Calu3 (cell line): ENCODE measurements around the gene ZNF804A. TPM values are rescaled to one million over a fixed set of nuclear protein-coding genes. Genes with fewer than 3 reads are reported as not detected.

Experiments
- BruUV-seq: library from RNA; stranded (reverse); fragments of 400-500 nt; replicated peaks from 2 replicates; lab custom pipeline; 2021; lab: Mats Ljungman, UMichigan
- CTCF ChIA-PET: fragments of 300-600 bp; sonication (Branson Sonifier 250); formaldehyde crosslinking; loops from one replicate; lab custom pipeline; 2022; ENCODE audit warnings: antibody characterized with exemption; lab: Charles Lee
- DNase-seq: peaks from one replicate; pipeline ENCODE4 v3.0.0; 2022
- H3K27ac Mint-ChIP-seq: one replicate; pipeline ENCODE4 v1.8.0; 2022; ENCODE audit warnings: mixed read lengths; ENCODE audit not compliant: unreplicated experiment
- H3K27me3 Mint-ChIP-seq: one replicate; pipeline ENCODE4 v1.8.0; 2022; ENCODE audit warnings: mixed read lengths; ENCODE audit not compliant: unreplicated experiment
- H3K36me3 Mint-ChIP-seq: one replicate; pipeline ENCODE4 v1.8.0; 2022; ENCODE audit warnings: mild to moderate bottlenecking, moderate library complexity, mixed read lengths; ENCODE audit not compliant: insufficient read depth, unreplicated experiment
- H3K4me1 Mint-ChIP-seq: one replicate; pipeline ENCODE4 v1.8.0; 2022; ENCODE audit warnings: mild to moderate bottlenecking, low read depth, mixed read lengths; ENCODE audit not compliant: unreplicated experiment
- H3K4me3 Mint-ChIP-seq: one replicate; pipeline ENCODE4 v1.8.0; 2022; ENCODE audit warnings: mild to moderate bottlenecking, low read depth, moderate library complexity, mixed read lengths; ENCODE audit not compliant: unreplicated experiment
- H3K9me3 Mint-ChIP-seq: one replicate; pipeline ENCODE4 v1.8.0; 2022; ENCODE audit warnings: low read depth, mixed read lengths; ENCODE audit not compliant: unreplicated experiment
- CTCF ChIP-seq: fragments of 200-600 bp; IDR thresholded peaks from one replicate; pipeline ENCODE4 v1.8.0; 2022; ENCODE audit warnings: antibody characterized with exemption; ENCODE audit not compliant: unreplicated experiment
- intact Hi-C: fragments of 100-400 bp; cut with micrococcal nuclease; formaldehyde crosslinking; loops from one replicate; pipeline ENCODE4 v1.10.0; 2022; ENCODE audit not compliant: unreplicated experiment
- total RNA-seq: library from RNA; stranded (reverse); gene quantifications from 2 replicates; pipeline ENCODE4 v1.2.3, GENCODE V29; 2022

ZNF804A gene
- total RNA-seq, 1 experiment from 2014 or later = 0.09 TPM

DNA sequence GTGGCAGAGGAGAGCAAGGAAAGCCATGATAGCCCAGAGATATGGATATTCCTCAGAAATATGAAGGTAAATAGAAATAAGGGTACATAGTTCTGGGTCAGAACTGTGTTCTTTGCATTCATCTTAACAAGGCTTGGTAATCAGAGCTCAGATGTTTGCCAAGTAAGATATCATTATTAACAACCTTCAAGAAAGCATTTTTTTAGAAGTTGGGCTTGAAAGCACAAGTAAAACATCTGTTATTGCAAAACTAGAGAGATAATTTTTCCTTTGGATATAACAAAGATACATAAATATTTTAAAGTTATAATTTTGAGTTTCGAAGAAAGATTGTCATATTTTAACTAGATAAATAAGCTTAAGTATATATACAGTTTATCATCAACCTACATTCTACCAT lies 171.4 kb downstream of the ZNF804A start:
- DNase-seq = no peak
- intact Hi-C loops = no loop called here
- H3K4me1 Mint-ChIP-seq = no peaks in the 10 kb centered on the region
- H3K9me3 Mint-ChIP-seq = no peaks in the 10 kb centered on the region
- H3K36me3 Mint-ChIP-seq = no peaks in the 10 kb centered on the region
- CTCF ChIA-PET = no interaction called here
- BruUV-seq = no TSS peak
- no peaks in the 10 kb centered on the region for H3K27me3 Mint-ChIP-seq
- H3K4me3 Mint-ChIP-seq = no peak overlapping the region
- no peak for TF ChIP-seq CTCF
- no peak overlapping the region for H3K27ac Mint-ChIP-seq

DNA sequence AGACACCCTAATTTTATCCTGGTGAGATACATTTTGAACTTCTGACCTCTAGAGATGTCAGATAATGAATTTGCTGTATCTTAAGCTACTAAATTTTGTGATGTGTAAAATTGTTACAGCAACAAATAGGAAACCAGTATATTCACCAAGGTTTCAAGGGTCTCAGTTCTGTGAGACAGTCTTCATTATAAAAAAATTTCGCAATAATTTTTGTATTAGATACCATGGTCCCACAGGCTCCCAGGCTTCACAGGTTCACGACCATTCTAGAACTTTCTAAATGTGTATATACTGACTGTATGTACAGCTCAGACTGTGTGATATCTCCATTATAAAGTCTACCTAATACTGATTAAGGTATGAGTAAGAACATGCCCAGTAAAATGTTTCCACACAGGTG lies 181.4 kb downstream of the ZNF804A start:
- no TSS peak for BruUV-seq
- H3K27ac Mint-ChIP-seq = no peak overlapping the region
- CTCF ChIA-PET = no interaction called here
- H3K4me3 Mint-ChIP-seq = no peak overlapping the region
- intact Hi-C loops = no loop called here
- no peak for DNase-seq
- no peak for TF ChIP-seq CTCF
- H3K36me3 Mint-ChIP-seq = no peaks in the 10 kb centered on the region
- no peaks in the 10 kb centered on the region for H3K4me1 Mint-ChIP-seq
- no peaks in the 10 kb centered on the region for H3K27me3 Mint-ChIP-seq
- H3K9me3 Mint-ChIP-seq = peaks cover 2% of the 10 kb centered on the region

DNA sequence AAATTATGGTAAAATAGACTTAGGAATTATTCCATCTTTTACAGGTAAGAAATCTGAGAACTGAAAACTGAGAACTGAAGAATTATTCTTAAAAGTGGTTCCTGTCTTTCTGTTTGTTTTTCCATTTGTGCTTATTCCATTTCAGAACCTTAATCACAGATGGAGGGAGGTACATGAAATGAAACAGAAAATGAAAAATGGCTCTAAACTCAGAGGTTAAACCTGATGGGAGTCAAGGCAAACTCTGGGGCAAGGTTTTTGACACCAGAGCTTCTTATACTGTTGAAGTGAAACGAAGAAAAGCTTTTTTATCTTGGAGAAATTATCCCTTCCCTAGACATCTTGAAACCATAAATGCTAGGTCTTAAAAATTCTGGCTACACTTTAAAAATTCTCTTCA lies 182.1 kb downstream of the ZNF804A start:
- H3K4me1 Mint-ChIP-seq = no peaks in the 10 kb centered on the region
- H3K4me3 Mint-ChIP-seq = no peak overlapping the region
- no peak for TF ChIP-seq CTCF
- BruUV-seq = no TSS peak
- H3K9me3 Mint-ChIP-seq = peaks cover 2% of the 10 kb centered on the region
- H3K27me3 Mint-ChIP-seq = no peaks in the 10 kb centered on the region
- intact Hi-C loops = no loop called here
- CTCF ChIA-PET = no interaction called here
- no peak for DNase-seq
- no peak overlapping the region for H3K27ac Mint-ChIP-seq
- no peaks in the 10 kb centered on the region for H3K36me3 Mint-ChIP-seq

DNA sequence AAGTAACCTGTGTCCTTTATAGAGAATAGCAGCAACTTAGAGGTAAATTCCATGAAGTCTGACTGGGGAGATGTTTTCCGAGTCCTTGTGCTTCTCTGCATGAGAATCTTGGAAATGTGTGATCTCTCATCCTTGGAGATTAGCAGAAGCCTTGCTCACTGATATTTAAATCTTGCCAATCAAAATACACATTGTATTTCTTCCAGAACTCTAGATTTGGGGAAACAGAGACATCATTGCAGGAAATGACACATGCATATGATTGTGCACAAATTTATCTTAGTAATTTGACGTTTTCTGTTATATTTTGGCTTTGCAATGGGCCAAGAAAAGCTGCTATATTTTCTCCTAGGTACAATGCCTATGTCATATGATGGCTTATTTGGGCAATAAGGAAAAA lies 182.6 kb downstream of the ZNF804A start:
- no peaks in the 10 kb centered on the region for H3K27me3 Mint-ChIP-seq
- intact Hi-C loops = no loop called here
- BruUV-seq = no TSS peak
- no peak overlapping the region for H3K27ac Mint-ChIP-seq
- H3K36me3 Mint-ChIP-seq = no peaks in the 10 kb centered on the region
- DNase-seq = no peak
- TF ChIP-seq CTCF = no peak
- H3K4me1 Mint-ChIP-seq = no peaks in the 10 kb centered on the region
- H3K9me3 Mint-ChIP-seq = peaks cover 2% of the 10 kb centered on the region
- H3K4me3 Mint-ChIP-seq = no peak overlapping the region
- CTCF ChIA-PET = no interaction called here
